Keratinocyte (primary cell): ENCODE data around the gene LGI4.

Experiments used
- CTCF ChIP-seq, 3 experiments: IDR thresholded peaks in 1 of 3; conservative IDR thresholded peaks in 1 of 3; optimal IDR thresholded peaks in 1 of 3; 2 replicates in 2 of 3; 3 replicates in 1 of 3; pipeline versions ENCODE3 to v1.5.1; 2011; ENCODE audit warnings: low read length in 3 of 3, mild to moderate bottlenecking in 3 of 3, moderate library complexity in 2 of 3, control low read depth in 1 of 3, inconsistent platforms in 1 of 3; ENCODE audit not compliant: insufficient read depth in 2 of 3; ENCODE audit errors: extremely low read depth in 1 of 3
- EZH2 ChIP-seq: IDR thresholded peaks from one replicate; pipeline ENCODE4 v1.6.1; 2012; ENCODE audit warnings: inconsistent platforms, mild to moderate bottlenecking, low read length, moderate library complexity

GRCh38 chr19:35085947-35086346, 48.9 kb downstream of the LGI4 start:
- no peak for TF ChIP-seq CTCF (optimal IDR thresholded peaks at IDR 0.05 in 1 of 3, IDR thresholded peaks at IDR 0.05 in 1 of 3, conservative IDR thresholded peaks at IDR 0.05 in 1 of 3; ENCODE audit: extremely low read depth in 1 of 3, insufficient read depth in 2 of 3, low read length in 3 of 3)
- TF ChIP-seq EZH2 = no peak
